Heart right ventricle (tissue), 16 donors: ENCODE measurements around the gene C4orf50. TPM values are rescaled to one million over a fixed set of nuclear protein-coding genes. Genes with fewer than 3 reads are reported as not detected.
A peak's percentile ranks its signal among the peaks of the same experiment; 100 is the strongest.

Experiments
- ATAC-seq, 8 donors: fragments of 200-7000 bp; cut with Tn5 transposase; one replicate each; pipeline ENCODE4 v1.9.1; 2020; ENCODE audit warnings: mild to moderate bottlenecking in 8 of 8, moderate library complexity in 8 of 8, moderate number of reproducible peaks in 1 of 8
- DNase-seq, 2 donors: peaks; one replicate each; pipeline ENCODE4 v3.0.0-alpha.2; 2020
- H3K27ac ChIP-seq, 10 donors: fragments of 200-600 bp; sonication (generic) in 2 of 10; one replicate each; pipeline versions ENCODE4 v1.5.0 to v1.8.0; 2020 to 2022; ENCODE audit warnings: mild to moderate bottlenecking in 3 of 10
- H3K27me3 ChIP-seq, 7 donors: fragments of 200-600 bp; one replicate each; pipeline ENCODE4 v1.8.0; 2021 to 2022; ENCODE audit warnings: mild to moderate bottlenecking in 2 of 7
- H3K36me3 ChIP-seq, 9 donors: fragments of 200-600 bp; sonication (generic) in 1 of 9; one replicate each; pipeline versions ENCODE4 v1.5.0 to v1.8.0; 2020 to 2022; ENCODE audit warnings: mild to moderate bottlenecking in 2 of 9
- H3K4me1 ChIP-seq, 9 donors: fragments of 200-600 bp; sonication (generic) in 1 of 9; one replicate each; pipeline versions ENCODE4 v1.5.0 to v1.8.0; 2020 to 2022; ENCODE audit warnings: mild to moderate bottlenecking in 4 of 9
- H3K4me3 ChIP-seq, 10 donors: fragments of 200-600 bp; sonication (generic) in 2 of 10; one replicate each; pipeline versions ENCODE4 v1.5.0 to v1.8.0; 2020 to 2022; ENCODE audit warnings: mild to moderate bottlenecking in 7 of 10, moderate library complexity in 2 of 10
- H3K9me3 ChIP-seq, 11 donors: fragments of 200-600 bp in 10 of 11; sonication (generic) in 2 of 11; one replicate each; pipeline versions ENCODE4 v1.5.0 to v1.8.0; 2013 to 2022; ENCODE audit warnings: mild to moderate bottlenecking in 2 of 11, control low read depth in 1 of 11, moderate library complexity in 1 of 11
- WGBS, 2 donors: extraction: QIAGEN DNeasy Blood & Tissue Kit; methylation state at CpG; one replicate each; pipeline ENCODE4 v1.1.7; 2013; ENCODE audit warnings: inconsistent platforms in 1 of 2; 5-methylcytosine and 5-hydroxymethylcytosine counted together
- intact Hi-C, 10 donors: fragments of 100-400 bp; cut with DNase I; formaldehyde crosslinking; loops; one replicate each; pipeline versions ENCODE4 v1.11.1 to v1.14.2; 2022
- polyA plus RNA-seq, 2 donors: library from polyadenylated mRNA; stranded (reverse); fragments of 200-250 nt; gene quantifications; one replicate each; pipeline ENCODE4 v1.2.3, GENCODE V29; 2013
- total RNA-seq, 10 donors: library from RNA; stranded (reverse); fragmentation: NEBNext Ultra II Directional in 3 of 10; extraction: Animal tissue kit (Norgen Biotek cat#: 25700) in 3 of 10; gene quantifications; one replicate each; pipeline versions ENCODE4 v1.2.1 to v1.2.4, GENCODE V29; 2021 to 2023
- TF ChIP-seq, protein P1 (sequence below), 9 donors: fragments of 200-600 bp; sonication (generic) in 2 of 9; IDR thresholded peaks; one replicate each; pipeline versions ENCODE4 v1.5.0 to v1.8.0; 2021 to 2022; ENCODE audit warnings: antibody characterized with exemption in 9 of 9, mild to moderate bottlenecking in 5 of 9, moderate library complexity in 1 of 9
- donor health status: Arrhythmogenic right ventricular cardiomyopathy.
- donor health status: ischemic (EF 13 %, LVEDD 7.1; RV severe dilation, severe dysfunction).
- donor health status: healthy with polysubstance abuse.
- donor health status: DM: no; HTN: yes; CAD: no.
- donor health status: DM: no; HTN: no; CAD: no.
- donor health status: ischemic (EF 25% LVEDD 6.9; RV normal size, moderate dysfunction).
- donor health status: ischemic (EF 25% LVEDD 5.7; RV mildly dilated, moderate dysfunction).
- donor health status: healthy.
- donor health status: DM: yes; HTN: yes; CAD: no.
- donor health status: Ischemic cardiomyopathy.
- donor health status: ischemic (EF 35%, LVEDD 5.7; RV mildly dilated, moderate dysfunction).
- donor health status: nonischemic (EF 11% LVEDD 7.7; RV severe dilation, severe dysfunction).
- donor health status: DM: yes; HTN: yes; CAD: no.
- donor health status: PGD.
- donor health status: ischemic (EF 29% LVEDD 5.4; RV normal size, mild dysfunction).
- donor health status: nonischemic (EF 23%, LVEDD 6.1; RV moderate dilation, normal function).

C4orf50 gene
- total and polyA plus RNA-seq, 12 donors = 0.05 TPM; not detected in 11

DNA sequence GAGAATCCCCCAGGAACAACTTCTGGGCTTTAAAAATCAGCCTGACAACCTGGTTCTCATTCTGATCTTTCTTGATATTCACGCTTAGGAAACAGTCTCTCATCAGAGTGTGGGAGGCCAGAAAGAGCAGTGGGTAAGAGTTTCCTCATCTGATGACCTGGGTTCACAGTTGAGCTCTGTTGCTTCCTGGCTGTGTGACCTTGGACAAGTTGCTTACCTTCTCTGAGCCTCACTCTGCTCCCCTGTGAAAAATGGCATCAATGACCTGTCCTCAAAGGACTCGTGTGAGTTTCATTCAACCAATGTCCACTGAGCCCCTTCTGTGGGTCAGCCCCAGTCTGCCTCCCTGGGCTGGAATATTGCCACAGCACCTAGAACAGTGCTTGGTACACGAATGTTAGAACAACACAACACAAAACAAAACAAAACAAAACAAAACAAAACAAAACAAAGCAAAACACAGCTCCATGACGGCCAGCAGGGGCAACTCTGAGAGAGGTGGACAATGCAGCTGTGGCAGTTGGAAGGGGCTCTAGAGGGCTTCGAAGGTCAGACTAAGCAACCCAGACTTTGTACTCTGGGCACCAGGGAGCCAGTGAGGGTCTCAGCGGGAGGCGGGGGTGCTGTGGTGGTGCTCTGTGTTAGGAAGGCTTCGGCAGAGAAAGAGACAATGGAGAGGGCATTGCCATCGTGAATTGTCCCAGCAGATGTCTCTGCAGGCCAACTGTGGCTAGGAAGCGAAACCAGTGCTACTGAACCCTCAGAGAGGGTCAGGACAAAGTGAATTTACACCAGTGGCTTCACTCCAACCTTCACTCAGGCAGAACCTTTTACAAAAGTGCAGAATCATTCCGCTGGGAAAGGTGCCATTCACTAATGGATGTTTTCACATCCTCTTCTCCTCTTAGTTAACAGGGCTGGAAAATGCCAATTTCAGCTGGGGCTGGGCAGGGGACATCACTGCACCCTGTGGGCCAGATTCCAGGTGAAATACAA, 14.3 kb upstream of the C4orf50 start:
- intact Hi-C loops = no loop called here
- Histone ChIP-seq H3K4me3 (no peak overlapping the region), H3K36me3 (no peaks in the 10 kb centered on the region), H3K4me1 (peaks cover 0 to 3% (median 0%) of the 10 kb centered on the region in 9 donors), H3K27me3 (peaks cover 0 to 24% (median 7%) of the 10 kb centered on the region in 7 donors), H3K27ac (no peak overlapping the region), H3K9me3 (no peaks in the 10 kb centered on the region)
- 71 to 72% methylated on average over 11 of the region's 11 CpGs for WGBS, 2 donors
- ATAC-seq (peak in 3 of 8 donors; percentile 33 to 58 (median 47)), DNase-seq (no peak)
- TF ChIP-seq, protein P1, sequence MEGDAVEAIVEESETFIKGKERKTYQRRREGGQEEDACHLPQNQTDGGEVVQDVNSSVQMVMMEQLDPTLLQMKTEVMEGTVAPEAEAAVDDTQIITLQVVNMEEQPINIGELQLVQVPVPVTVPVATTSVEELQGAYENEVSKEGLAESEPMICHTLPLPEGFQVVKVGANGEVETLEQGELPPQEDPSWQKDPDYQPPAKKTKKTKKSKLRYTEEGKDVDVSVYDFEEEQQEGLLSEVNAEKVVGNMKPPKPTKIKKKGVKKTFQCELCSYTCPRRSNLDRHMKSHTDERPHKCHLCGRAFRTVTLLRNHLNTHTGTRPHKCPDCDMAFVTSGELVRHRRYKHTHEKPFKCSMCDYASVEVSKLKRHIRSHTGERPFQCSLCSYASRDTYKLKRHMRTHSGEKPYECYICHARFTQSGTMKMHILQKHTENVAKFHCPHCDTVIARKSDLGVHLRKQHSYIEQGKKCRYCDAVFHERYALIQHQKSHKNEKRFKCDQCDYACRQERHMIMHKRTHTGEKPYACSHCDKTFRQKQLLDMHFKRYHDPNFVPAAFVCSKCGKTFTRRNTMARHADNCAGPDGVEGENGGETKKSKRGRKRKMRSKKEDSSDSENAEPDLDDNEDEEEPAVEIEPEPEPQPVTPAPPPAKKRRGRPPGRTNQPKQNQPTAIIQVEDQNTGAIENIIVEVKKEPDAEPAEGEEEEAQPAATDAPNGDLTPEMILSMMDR (IDR thresholded peaks at IDR 0.05) = peak in 1 of 9 donors; percentile 19

DNA sequence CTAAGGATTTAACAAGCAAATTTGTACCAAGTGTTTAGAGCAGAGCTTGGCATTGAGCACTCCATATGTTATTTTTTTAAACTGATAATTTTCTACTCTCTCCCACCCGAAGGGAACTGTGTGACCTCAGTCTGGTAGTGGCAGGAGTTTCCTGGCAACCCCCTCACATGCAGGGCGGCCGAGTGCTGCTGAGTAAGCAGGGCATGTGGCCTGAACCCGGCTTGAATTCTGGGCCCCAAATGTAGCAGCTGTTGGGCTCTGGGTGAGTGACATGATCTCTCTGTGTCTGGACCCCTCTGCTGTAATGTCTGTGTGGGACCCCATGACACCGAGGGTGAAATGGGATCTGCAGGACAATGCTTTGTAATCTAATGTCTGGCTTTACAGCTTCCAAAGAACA, 13.6 kb upstream of the C4orf50 start:
- Histone ChIP-seq H3K4me3 (no peak overlapping the region), H3K4me1 (peaks cover 0 to 3% (median 0%) of the 10 kb centered on the region in 9 donors), H3K27me3 (peaks cover 0 to 24% (median 7%) of the 10 kb centered on the region in 7 donors), H3K27ac (no peak overlapping the region), H3K36me3 (no peaks in the 10 kb centered on the region), H3K9me3 (no peaks in the 10 kb centered on the region)
- TF ChIP-seq, protein P1 (IDR thresholded peaks at IDR 0.05) = no peak
- WGBS, 2 donors = 47% methylated on average over 5 of the region's 5 CpGs
- intact Hi-C loops = no loop called here
- DNase-seq (no peak), ATAC-seq (no peak)

DNA sequence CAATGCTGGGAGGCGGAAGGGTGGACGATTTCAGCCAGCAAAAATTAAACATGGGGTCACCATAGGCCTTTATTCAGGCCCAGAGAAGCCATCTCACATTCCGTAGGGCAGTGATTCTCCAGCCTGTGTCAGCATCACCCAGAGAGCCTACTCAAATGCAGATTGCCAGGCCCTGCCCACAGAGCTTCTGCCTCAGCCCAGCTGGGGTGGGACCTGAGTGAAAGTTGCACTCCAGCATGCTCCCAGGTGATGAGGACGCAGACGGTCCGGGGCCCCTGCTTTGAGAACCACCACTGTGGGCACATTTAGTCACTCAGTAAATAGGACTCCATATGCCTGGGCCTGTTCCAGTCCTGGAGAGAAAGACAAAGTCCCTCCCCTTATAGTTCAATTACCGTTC, 12.4 kb upstream of the C4orf50 start:
- DNase-seq (no peak), ATAC-seq (no peak)
- H3K27ac ChIP-seq = no peak overlapping the region
- H3K27me3 ChIP-seq = peaks cover 0 to 24% (median 7%) of the 10 kb centered on the region in 7 donors
- H3K9me3 ChIP-seq = no peaks in the 10 kb centered on the region
- no peak overlapping the region for H3K4me3 ChIP-seq
- whole genome bisulfite sequencing, 2 donors = 83 to 84% methylated on average over 7 of the region's 7 CpGs
- no peaks in the 10 kb centered on the region for H3K36me3 ChIP-seq
- intact Hi-C loops = no loop called here
- TF ChIP-seq, protein P1 (IDR thresholded peaks at IDR 0.05) = no peak
- H3K4me1 ChIP-seq = peaks cover 0 to 3% (median 0%) of the 10 kb centered on the region in 9 donors

DNA sequence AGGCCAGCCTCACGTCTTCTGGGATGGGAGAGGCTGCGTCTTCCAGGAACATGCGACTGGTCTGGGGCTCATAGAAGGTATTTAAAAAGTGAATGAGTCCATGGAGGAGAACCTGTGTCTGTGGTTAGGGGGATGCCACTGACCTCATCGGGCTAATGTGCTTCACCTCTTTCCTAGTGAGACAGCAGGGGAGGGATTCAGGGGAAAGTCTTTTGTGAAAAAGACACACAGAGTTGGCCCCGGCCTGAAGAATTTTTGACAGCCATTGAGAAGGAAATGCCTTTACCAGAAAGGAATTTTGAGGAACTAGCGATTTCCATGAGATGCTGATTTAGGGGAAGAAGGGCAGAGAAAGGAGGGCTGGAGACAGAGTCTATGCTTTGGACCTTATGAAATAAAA, 11.0 kb upstream of the C4orf50 start:
- Histone ChIP-seq H3K9me3 (no peaks in the 10 kb centered on the region), H3K27me3 (peaks cover 0 to 24% (median 7%) of the 10 kb centered on the region in 7 donors), H3K4me1 (peaks cover 0 to 3% (median 0%) of the 10 kb centered on the region in 9 donors), H3K4me3 (no peak overlapping the region), H3K27ac (no peak overlapping the region), H3K36me3 (no peaks in the 10 kb centered on the region)
- intact Hi-C loops = no loop called here
- no peak for ATAC-seq
- TF ChIP-seq, protein P1 (IDR thresholded peaks at IDR 0.05) = no peak
- 61 to 65% methylated on average over 6 of the region's 6 CpGs for WGBS, 2 donors
- DNase-seq = no peak
